CD8-positive, alpha-beta memory T cell (primary cell): ENCODE measurements around the gene SLC2A4RG. TPM values are rescaled to one million over a fixed set of nuclear protein-coding genes. Genes with fewer than 3 reads are reported as not detected.

Source experiments
- CTCF ChIA-PET: fragments of 350-600 bp; sonication (Branson Sonifier 250); formaldehyde crosslinking; loops from one replicate; lab custom pipeline; 2021; ENCODE audit warnings: antibody characterized with exemption; lab: Charles Lee
- POLR2A ChIA-PET: fragments of 350-600 bp; sonication (Branson Sonifier 250); formaldehyde crosslinking; loops from one replicate; lab custom pipeline; 2021; ENCODE audit warnings: antibody characterized with exemption; lab: Charles Lee
- DNase-seq, 5 donors: peaks; one replicate each; pipeline versions ENCODE4 v3.0.0 to v3.0.0-alpha.2; 2020 to 2022; ENCODE audit warnings: mixed read lengths in 1 of 5
- H3K27ac ChIP-seq: one replicate; pipeline ENCODE4 v1.7.0; 2013; ENCODE audit warnings: low read depth, mild to moderate bottlenecking, low read length, moderate library complexity
- H3K27me3 ChIP-seq: 2 replicates; pipeline ENCODE4 v1.7.0; 2013; ENCODE audit warnings: low read length, mild to moderate bottlenecking; ENCODE audit not compliant: insufficient read depth, poor library complexity, severe bottlenecking
- H3K36me3 ChIP-seq: 2 replicates; pipeline ENCODE4 v1.7.0; 2013; ENCODE audit warnings: mild to moderate bottlenecking, low read length, moderate library complexity; ENCODE audit not compliant: insufficient read depth
- H3K4me1 ChIP-seq: 2 replicates; pipeline ENCODE4 v1.7.0; 2013; ENCODE audit warnings: mild to moderate bottlenecking, low read length, moderate library complexity; ENCODE audit not compliant: insufficient read depth
- H3K4me3 ChIP-seq: 2 replicates; pipeline ENCODE4 v1.7.0; 2013; ENCODE audit warnings: mild to moderate bottlenecking, low read length
- H3K9me3 ChIP-seq: 2 replicates; pipeline ENCODE4 v1.7.0; 2013; ENCODE audit warnings: mild to moderate bottlenecking, low read length
- H3K27ac Mint-ChIP-seq, 8 donors: one replicate each; pipeline ENCODE4 v1.8.0; 2020 to 2021; ENCODE audit warnings: mixed read lengths in 8 of 8, mild to moderate bottlenecking in 6 of 8, inconsistent platforms in 3 of 8, moderate library complexity in 3 of 8
- H3K27me3 Mint-ChIP-seq, 2 donors: one replicate each; pipeline ENCODE4 v1.8.0; 2020 to 2021; ENCODE audit warnings: mixed read lengths in 2 of 2, mild to moderate bottlenecking in 1 of 2, moderate library complexity in 1 of 2
- H3K36me3 Mint-ChIP-seq, 3 donors: one replicate each; pipeline ENCODE4 v1.8.0; 2020 to 2021; ENCODE audit warnings: mixed read lengths in 3 of 3, inconsistent platforms in 1 of 3, mild to moderate bottlenecking in 1 of 3
- H3K4me1 Mint-ChIP-seq, 3 donors: one replicate each; pipeline ENCODE4 v1.8.0; 2020 to 2021; ENCODE audit warnings: mixed read lengths in 3 of 3, inconsistent platforms in 1 of 3, mild to moderate bottlenecking in 1 of 3
- H3K4me3 Mint-ChIP-seq, 7 donors: one replicate each; pipeline ENCODE4 v1.8.0; 2020 to 2021; ENCODE audit warnings: mixed read lengths in 7 of 7, mild to moderate bottlenecking in 6 of 7, moderate library complexity in 4 of 7, inconsistent platforms in 2 of 7
- H3K9me3 Mint-ChIP-seq, 5 donors: one replicate each; pipeline ENCODE4 v1.8.0; 2020 to 2022; ENCODE audit warnings: mixed read lengths in 5 of 5, mild to moderate bottlenecking in 3 of 5, moderate library complexity in 2 of 5, inconsistent platforms in 1 of 5
- polyA plus RNA-seq: library from polyadenylated mRNA; unstranded; fragments of 300-500 nt; fragmentation: Illumina TruSeq; gene quantifications from one replicate; pipeline ENCODE4 v1.2.3, GENCODE V29; 2021
- total RNA-seq, 2 experiments: library from RNA; stranded (reverse); gene quantifications; one replicate each; pipeline ENCODE4 v1.2.3, GENCODE V29; 2021

Gene SLC2A4RG
- total and polyA plus RNA-seq, 3 experiments from 2014 or later = 7.8 to 40.6 (median 37.5) TPM

GRCh38 chr20:63750807-63751470 lies 11.4 kb downstream of the SLC2A4RG start:
- Mint-ChIP-seq H3K27ac (peak overlapping the region; percentile 75 to 97 (median 88)), H3K4me1 (peaks cover 17 to 29% (median 22%) of the 10 kb centered on the region in 3 donors), H3K9me3 (no peaks in the 10 kb centered on the region), H3K36me3 (no peaks in the 10 kb centered on the region), H3K4me3 (peak overlapping the region in 6 of 7 donors; percentile 66 to 85 (median 82)), H3K27me3 (no peaks in the 10 kb centered on the region)
- peak overlapping the region; percentile 40 for H3K4me3 ChIP-seq
- H3K9me3 ChIP-seq = no peaks in the 10 kb centered on the region
- DNase-seq = peak; percentile 39 to 77 (median 61)
- H3K36me3 ChIP-seq = no peaks in the 10 kb centered on the region
- no peak overlapping the region for H3K27ac ChIP-seq
- H3K27me3 ChIP-seq = no peaks in the 10 kb centered on the region
- CTCF ChIA-PET = interaction anchor here (0.6 to 2.6 kb wide), 6 partner anchors 10 to 114 kb away, joined by 3 to 14 read pairs (median 6); partner anchors contain the start of genes ARFRP1, LIME1, TPD52L2 and ZGPAT
- POLR2A ChIA-PET = interaction anchor here (0.5 to 5.0 kb wide), 7 partner anchors 10 to 114 kb away, joined by 3 to 31 read pairs (median 4); partner anchors contain the start of genes ARFRP1, LIME1, SLC2A4RG and TPD52L2
- peaks cover 22% of the 10 kb centered on the region for H3K4me1 ChIP-seq

GRCh38 chr20:63751471-63752271 lies 12.1 kb downstream of the SLC2A4RG start:
- CTCF ChIA-PET = interaction anchor here (1.7 to 2.6 kb wide), 4 partner anchors 11 to 44 kb away, joined by 4 to 14 read pairs (median 10); partner anchors contain the start of genes ARFRP1, LIME1 and ZGPAT
- no peaks in the 10 kb centered on the region for H3K27me3 ChIP-seq
- Mint-ChIP-seq H3K36me3 (no peaks in the 10 kb centered on the region), H3K4me1 (peaks cover 25 to 33% (median 29%) of the 10 kb centered on the region in 3 donors), H3K4me3 (peak overlapping the region in 6 of 7 donors; percentile 66 to 85 (median 82)), H3K27me3 (no peaks in the 10 kb centered on the region), H3K27ac (peak overlapping the region in 7 of 8 donors; percentile 81 to 97 (median 89)), H3K9me3 (no peaks in the 10 kb centered on the region)
- H3K36me3 ChIP-seq = no peaks in the 10 kb centered on the region
- H3K4me3 ChIP-seq = peak overlapping the region; percentile 40
- peaks cover 30% of the 10 kb centered on the region for H3K4me1 ChIP-seq
- H3K27ac ChIP-seq = no peak overlapping the region
- POLR2A ChIA-PET = interaction anchor here (0.6 to 5.0 kb wide), 7 partner anchors 8 to 113 kb away, joined by 3 to 31 read pairs (median 5); partner anchors contain the start of genes ARFRP1, LIME1, SLC2A4RG and TPD52L2
- DNase-seq = peak in 3 of 5 donors; percentile 19 to 52 (median 33)
- H3K9me3 ChIP-seq = no peaks in the 10 kb centered on the region

- H3K36me3 Mint-ChIP-seq = no peaks in the 10 kb centered on the region
- no peaks in the 10 kb centered on the region for H3K27me3 Mint-ChIP-seq
- H3K4me1 Mint-ChIP-seq = peaks cover 32 to 35% (median 34%) of the 10 kb centered on the region in 3 donors
- no peak for DNase-seq
- Histone ChIP-seq H3K36me3 (no peaks in the 10 kb centered on the region), H3K4me3 (no peak overlapping the region), H3K4me1 (peaks cover 32% of the 10 kb centered on the region), H3K27me3 (no peaks in the 10 kb centered on the region), H3K27ac (no peak overlapping the region), H3K9me3 (no peaks in the 10 kb centered on the region)
- no peak overlapping the region for H3K4me3 Mint-ChIP-seq
- H3K9me3 Mint-ChIP-seq = no peaks in the 10 kb centered on the region
- H3K27ac Mint-ChIP-seq = no peak overlapping the region
- ChIA-PET POLR2A (interaction anchor here (1.0 to 5.0 kb wide), 2 partner anchors 8 to 15 kb away, joined by 7 to 31 read pairs; partner anchors contain the start of genes LIME1 and SLC2A4RG), CTCF (interaction anchor here (1.9 to 2.6 kb wide), 2 partner anchors 15 to 45 kb away, joined by 9 to 14 read pairs; partner anchors contain the start of genes ARFRP1, LIME1 and ZGPAT)
Observed at GRCh38 chr20:63752411-63753101, 13.0 kb downstream of the SLC2A4RG start.

GRCh38 chr20:63753381-63753780 lies 13.8 kb downstream of the SLC2A4RG start:
- no peak overlapping the region for H3K4me3 ChIP-seq
- POLR2A ChIA-PET = no interaction called here
- Mint-ChIP-seq H3K27ac (peak overlapping the region in 2 of 8 donors; percentile 40 to 80), H3K27me3 (no peaks in the 10 kb centered on the region), H3K9me3 (no peaks in the 10 kb centered on the region), H3K4me3 (no peak overlapping the region), H3K4me1 (peaks cover 32 to 38% (median 34%) of the 10 kb centered on the region in 3 donors), H3K36me3 (no peaks in the 10 kb centered on the region)
- no peaks in the 10 kb centered on the region for H3K36me3 ChIP-seq
- no peak for DNase-seq
- no peak overlapping the region for H3K27ac ChIP-seq
- no peaks in the 10 kb centered on the region for H3K9me3 ChIP-seq
- peaks cover 32% of the 10 kb centered on the region for H3K4me1 ChIP-seq
- CTCF ChIA-PET = interaction anchor here (1.0 kb wide), 1 partner anchor 46 kb away, joined by 3 read pairs; the partner anchor contains the start of genes ARFRP1 and ZGPAT
- no peaks in the 10 kb centered on the region for H3K27me3 ChIP-seq

GRCh38 chr20:63754008-63754407 lies 14.4 kb downstream of the SLC2A4RG start:
- H3K4me1 Mint-ChIP-seq = peaks cover 30 to 34% (median 32%) of the 10 kb centered on the region in 3 donors
- Histone ChIP-seq H3K27ac (no peak overlapping the region), H3K4me1 (peaks cover 32% of the 10 kb centered on the region), H3K27me3 (no peaks in the 10 kb centered on the region), H3K4me3 (no peak overlapping the region), H3K9me3 (no peaks in the 10 kb centered on the region), H3K36me3 (no peaks in the 10 kb centered on the region)
- peak overlapping the region in 2 of 7 donors; percentile 41 to 62 for H3K4me3 Mint-ChIP-seq
- ChIA-PET CTCF (interaction anchor here (1.0 kb wide), 1 partner anchor 46 kb away, joined by 3 read pairs; the partner anchor contains the start of genes ARFRP1 and ZGPAT), POLR2A (no interaction called here)
- no peaks in the 10 kb centered on the region for H3K9me3 Mint-ChIP-seq
- no peaks in the 10 kb centered on the region for H3K27me3 Mint-ChIP-seq
- DNase-seq = no peak
- no peaks in the 10 kb centered on the region for H3K36me3 Mint-ChIP-seq
- H3K27ac Mint-ChIP-seq = peak overlapping the region in 4 of 8 donors; percentile 48 to 80 (median 62)

DNA sequence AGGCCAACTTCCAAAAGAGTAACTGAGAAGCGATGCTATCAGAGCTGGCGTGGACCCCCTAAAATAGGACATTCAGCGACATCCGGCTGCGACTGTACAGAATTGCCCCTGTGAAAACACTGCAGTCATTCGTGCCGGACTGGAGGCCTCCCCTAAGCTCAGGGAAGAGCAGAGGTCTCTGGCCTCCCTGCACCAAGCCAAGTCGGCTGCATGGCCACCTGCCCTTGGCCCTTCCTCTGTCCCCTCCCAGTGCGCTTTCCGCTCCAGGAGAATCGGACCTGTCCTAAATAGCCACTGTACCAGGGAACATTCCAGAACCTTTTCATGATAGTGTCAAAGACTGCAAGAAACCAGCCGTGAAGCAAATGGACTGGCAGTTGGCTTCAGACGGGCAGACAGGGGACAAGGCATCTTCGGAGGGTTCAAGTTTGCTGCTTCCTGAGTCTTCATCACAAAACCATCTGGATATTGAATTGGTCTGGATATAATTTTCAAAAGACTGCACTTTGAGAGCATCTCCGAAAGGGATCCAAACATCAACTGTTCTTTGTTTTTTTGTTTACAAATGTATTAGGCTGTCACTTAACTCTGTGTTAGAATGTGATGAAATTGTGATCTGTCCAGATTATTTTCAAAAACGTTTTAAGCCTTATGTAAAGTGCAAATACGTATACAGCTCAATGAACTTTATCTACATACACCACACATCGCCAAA lies 16.5 kb downstream of the SLC2A4RG start:
- Histone ChIP-seq H3K27me3 (no peaks in the 10 kb centered on the region), H3K36me3 (no peaks in the 10 kb centered on the region), H3K4me1 (peaks cover 16% of the 10 kb centered on the region), H3K4me3 (no peak overlapping the region), H3K27ac (no peak overlapping the region), H3K9me3 (no peaks in the 10 kb centered on the region)
- Mint-ChIP-seq H3K27me3 (no peaks in the 10 kb centered on the region), H3K4me1 (peaks cover 13 to 24% (median 23%) of the 10 kb centered on the region in 3 donors), H3K36me3 (no peaks in the 10 kb centered on the region), H3K9me3 (no peaks in the 10 kb centered on the region), H3K4me3 (peak overlapping the region in 1 of 7 donors; percentile 46), H3K27ac (peak overlapping the region in 1 of 8 donors; percentile 39)
- DNase-seq = no peak
- POLR2A ChIA-PET = no interaction called here
- CTCF ChIA-PET = interaction anchor here (1.2 kb wide), 1 partner anchor 219 kb away, joined by 3 read pairs; the partner anchor contains the start of gene PTK6

- H3K27ac ChIP-seq = no peak overlapping the region
- H3K36me3 ChIP-seq = no peaks in the 10 kb centered on the region
- H3K9me3 ChIP-seq = no peaks in the 10 kb centered on the region
- Mint-ChIP-seq H3K27ac (peak overlapping the region in 2 of 8 donors; percentile 29 to 39), H3K4me3 (peak overlapping the region in 2 of 7 donors; percentile 15 to 46), H3K4me1 (peaks cover 10 to 22% (median 20%) of the 10 kb centered on the region in 3 donors), H3K9me3 (no peaks in the 10 kb centered on the region), H3K36me3 (no peaks in the 10 kb centered on the region), H3K27me3 (no peaks in the 10 kb centered on the region)
- DNase-seq = peak in 1 of 5 donors; percentile 42
- H3K4me1 ChIP-seq = peaks cover 12% of the 10 kb centered on the region
- no peaks in the 10 kb centered on the region for H3K27me3 ChIP-seq
- CTCF ChIA-PET = no interaction called here
- H3K4me3 ChIP-seq = no peak overlapping the region
- POLR2A ChIA-PET = no interaction called here
Observed at GRCh38 chr20:63756648-63756991, 17.0 kb downstream of the SLC2A4RG start.
